ENCODE data around the gene KLHDC3.
A peak's percentile ranks its signal among the peaks of the same experiment; 100 is the strongest.
"Not testable (repeated sequence)": the region's sequence is repeated elsewhere in the genome, so short reads cannot be mapped to it uniquely, and the experiment has no call there.

Gene KLHDC3

GRCh38 chr6:43033496-43034189 is 19.6 kb downstream of the KLHDC3 start:
- FAIRE-seq, result no peak

- FAIRE-seq, result no peak
These were observed 20.1 kb downstream of the KLHDC3 start for GRCh38 chr6:43034190-43034525.

- no peak for FAIRE-seq
These were observed 21.6 kb downstream of the KLHDC3 start for GRCh38 chr6:43035495-43036194.

GRCh38 chr6:43036712-43037111 is 22.7 kb downstream of the KLHDC3 start:
- FAIRE-seq, result no peak

- no peak for FAIRE-seq
These were observed 23.1 kb downstream of the KLHDC3 start for GRCh38 chr6:43037197-43037596.

- FAIRE-seq, result no peak
These were observed 23.7 kb downstream of the KLHDC3 start for GRCh38 chr6:43037706-43038105.

- FAIRE-seq, result no peak
These were observed 24.7 kb downstream of the KLHDC3 start for GRCh38 chr6:43038727-43039126.

GRCh38 chr6:43040542-43041257 is 26.7 kb downstream of the KLHDC3 start:
- FAIRE-seq, result no peak

GRCh38 chr6:43041475-43041874 is 27.4 kb downstream of the KLHDC3 start:
- not testable (repeated sequence) for FAIRE-seq

GRCh38 chr6:43043310-43043709 is 29.3 kb downstream of the KLHDC3 start:
- FAIRE-seq, result no peak

- no peak for FAIRE-seq
These were observed 31.4 kb downstream of the KLHDC3 start for GRCh38 chr6:43045371-43045930.

- no peak for FAIRE-seq
These were observed 33.9 kb downstream of the KLHDC3 start for GRCh38 chr6:43047998-43048397.

- FAIRE-seq, result no peak
These were observed 36.9 kb downstream of the KLHDC3 start for GRCh38 chr6:43050981-43051380.

- FAIRE-seq, result no peak
These were observed 38.3 kb downstream of the KLHDC3 start for GRCh38 chr6:43052225-43052841.

- FAIRE-seq, result no peak
These were observed 38.9 kb downstream of the KLHDC3 start for GRCh38 chr6:43052842-43053544.

- peak; percentile 96 for FAIRE-seq
These were observed 39.6 kb downstream of the KLHDC3 start, which contains the start of gene CUL7 for GRCh38 chr6:43053545-43054205. TSS of gene CUL7 (minus strand) at chr6:43053851. CDS start at chr6:43052788, 1,063 bp downstream.

- no peak for FAIRE-seq
These were observed 40.3 kb downstream of the KLHDC3 start for GRCh38 chr6:43054206-43054943.

GRCh38 chr6:43055966-43056365 is 41.9 kb downstream of the KLHDC3 start:
- FAIRE-seq, result no peak

- no peak for FAIRE-seq
These were observed 44.5 kb downstream of the KLHDC3 start for GRCh38 chr6:43058531-43058930.

GRCh38 chr6:43059168-43060033 is 45.4 kb downstream of the KLHDC3 start, which contains the start of the genes KLC4 and MRPL2:
TSS of gene KLC4 (plus strand) at chr6:43059631. CDS start at chr6:43061336, 1,705 bp downstream.
TSS of gene MRPL2 (minus strand) at chr6:43059434. CDS start at chr6:43059381, 53 bp downstream.
- peak; percentile 90 for FAIRE-seq
